ENCODE data around the gene MOCS3. TPM values are rescaled to one million over a fixed set of nuclear protein-coding genes. Genes with fewer than 3 reads are reported as not detected.

Gene MOCS3
- total RNA-seq, 1 donor, result 10.5 TPM

- Histone ChIP-seq H3K36me3 (ENCODE audit: insufficient read depth, low read length) (no peaks in the 10 kb centered on the region), H3K4me1 (ENCODE audit: insufficient read depth, low read length) (peaks cover 7% of the 10 kb centered on the region), H4K20me1 (ENCODE audit: insufficient read depth, low read length) (no peaks in the 10 kb centered on the region), H3K4me2 (ENCODE audit: insufficient read depth, low read length) (no peak overlapping the region), H3K27ac (ENCODE audit: low read depth, low read length) (no peak overlapping the region), H3K4me3 (ENCODE audit: insufficient read depth, low read length) (no peak overlapping the region), H2AFZ (ENCODE audit: low read length) (no peak overlapping the region), H3K79me2 (ENCODE audit: insufficient read depth, low read length) (no peaks in the 10 kb centered on the region), H3K9me3 (ENCODE audit: low read depth, low read length) (no peaks in the 10 kb centered on the region), H3K27me3 (ENCODE audit: insufficient read depth, low read length) (peaks cover 4% of the 10 kb centered on the region)
- no peak for TF ChIP-seq CTCF (IDR thresholded peaks at IDR 0.05; ENCODE audit: extremely low read depth, low read depth, low read length)
- DNase-seq (ENCODE audit: insufficient read length, low spot score, missing footprints), result no peak
Observed at GRCh38 chr20:50993876-50994275, 35.3 kb downstream of the MOCS3 start.

- Histone ChIP-seq H3K9me3 (ENCODE audit: low read depth, low read length) (no peaks in the 10 kb centered on the region), H3K4me2 (ENCODE audit: insufficient read depth, low read length) (no peak overlapping the region), H3K27ac (ENCODE audit: low read depth, low read length) (no peak overlapping the region), H4K20me1 (ENCODE audit: insufficient read depth, low read length) (no peaks in the 10 kb centered on the region), H3K79me2 (ENCODE audit: insufficient read depth, low read length) (no peaks in the 10 kb centered on the region), H3K4me1 (ENCODE audit: insufficient read depth, low read length) (peaks cover 7% of the 10 kb centered on the region), H3K27me3 (ENCODE audit: insufficient read depth, low read length) (peaks cover 4% of the 10 kb centered on the region), H3K4me3 (ENCODE audit: insufficient read depth, low read length) (no peak overlapping the region), H3K36me3 (ENCODE audit: insufficient read depth, low read length) (no peaks in the 10 kb centered on the region), H2AFZ (ENCODE audit: low read length) (no peak overlapping the region)
- TF ChIP-seq CTCF (IDR thresholded peaks at IDR 0.05; ENCODE audit: extremely low read depth, low read depth, low read length), result no peak
- DNase-seq (ENCODE audit: insufficient read length, low spot score, missing footprints), result no peak
Observed at GRCh38 chr20:50995506-50995905, 36.9 kb downstream of the MOCS3 start.

GRCh38 chr20:50996901-50997865 is 38.6 kb downstream of the MOCS3 start:
- TF ChIP-seq CTCF (IDR thresholded peaks at IDR 0.05; ENCODE audit: extremely low read depth, low read depth, low read length), result no peak
- Histone ChIP-seq H4K20me1 (ENCODE audit: insufficient read depth, low read length) (no peaks in the 10 kb centered on the region), H3K27me3 (ENCODE audit: insufficient read depth, low read length) (peaks cover 4% of the 10 kb centered on the region), H3K9me3 (ENCODE audit: low read depth, low read length) (no peaks in the 10 kb centered on the region), H2AFZ (ENCODE audit: low read length) (no peak overlapping the region), H3K27ac (ENCODE audit: low read depth, low read length) (no peak overlapping the region), H3K79me2 (ENCODE audit: insufficient read depth, low read length) (no peaks in the 10 kb centered on the region), H3K4me3 (ENCODE audit: insufficient read depth, low read length) (no peak overlapping the region), H3K4me1 (ENCODE audit: insufficient read depth, low read length) (peaks cover 7% of the 10 kb centered on the region), H3K36me3 (ENCODE audit: insufficient read depth, low read length) (no peaks in the 10 kb centered on the region), H3K4me2 (ENCODE audit: insufficient read depth, low read length) (no peak overlapping the region)
- DNase-seq (ENCODE audit: insufficient read length, low spot score, missing footprints), result peak; percentile 91

- Histone ChIP-seq H3K4me3 (ENCODE audit: insufficient read depth, low read length) (no peak overlapping the region), H3K4me2 (ENCODE audit: insufficient read depth, low read length) (no peak overlapping the region)
Observed at GRCh38 chr20:50999355-50999754, 40.7 kb downstream of the MOCS3 start.

More at GRCh38 chr20:50999355-50999754, 40.7 kb downstream of the MOCS3 start:
- TF ChIP-seq CTCF (IDR thresholded peaks at IDR 0.05; ENCODE audit: extremely low read depth, low read depth, low read length), result no peak
- Histone ChIP-seq H2AFZ (ENCODE audit: low read length) (no peak overlapping the region), H3K27ac (ENCODE audit: low read depth, low read length) (no peak overlapping the region), H3K27me3 (ENCODE audit: insufficient read depth, low read length) (peaks cover 4% of the 10 kb centered on the region), H3K79me2 (ENCODE audit: insufficient read depth, low read length) (no peaks in the 10 kb centered on the region), H3K4me1 (ENCODE audit: insufficient read depth, low read length) (peaks cover 7% of the 10 kb centered on the region), H4K20me1 (ENCODE audit: insufficient read depth, low read length) (no peaks in the 10 kb centered on the region), H3K36me3 (ENCODE audit: insufficient read depth, low read length) (peaks cover 2% of the 10 kb centered on the region), H3K9me3 (ENCODE audit: low read depth, low read length) (no peaks in the 10 kb centered on the region)
- DNase-seq (ENCODE audit: insufficient read length, low spot score, missing footprints), result no peak
